A673 (cell line): ENCODE results near the gene CACNB1.

Experiments used
- EZH2 ChIP-seq: fragments of 200-600 bp; sonication (generic); IDR thresholded peaks from 2 replicates; pipeline ENCODE4 v1.6.1; 2017; ENCODE audit warnings: borderline replicate concordance, low read depth, mild to moderate bottlenecking, mixed read lengths, antibody characterized with exemption, low read length; ENCODE audit not compliant: poor library complexity, severe bottlenecking
- TF ChIP-seq, protein P1 (sequence below): fragments of 300-800, 200-600 bp; sonication (generic); conservative IDR thresholded peaks from 2 replicates; pipeline ENCODE4 v1.5.1; 2017; ENCODE audit warnings: low read depth, mild to moderate bottlenecking, antibody characterized with exemption, low read length, moderate library complexity, mixed read lengths

DNA sequence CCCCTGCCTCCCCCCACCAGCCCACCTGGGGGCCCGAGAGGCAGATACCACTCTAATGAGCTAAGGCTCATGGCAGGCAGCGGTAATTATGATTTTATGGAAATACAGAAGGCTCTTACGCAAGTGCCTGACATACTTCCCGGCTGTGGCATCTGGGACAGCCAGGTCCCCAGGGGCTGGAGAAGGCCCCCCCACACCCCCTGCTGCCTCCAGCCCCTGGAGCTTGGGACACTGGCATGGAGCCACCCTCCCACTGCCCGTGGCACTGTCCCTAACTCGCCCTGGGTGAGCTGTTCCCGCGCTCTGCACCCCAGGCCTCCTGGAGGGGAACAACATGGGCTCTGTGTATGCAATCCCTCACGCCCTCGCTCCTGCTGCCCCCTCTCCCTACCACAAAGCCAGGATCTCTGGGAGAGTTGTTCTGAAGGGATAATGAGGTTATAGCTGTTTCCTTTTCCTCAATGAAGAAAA is 33.7 kb upstream of the CACNB1 start:
- TF ChIP-seq, protein P1, sequence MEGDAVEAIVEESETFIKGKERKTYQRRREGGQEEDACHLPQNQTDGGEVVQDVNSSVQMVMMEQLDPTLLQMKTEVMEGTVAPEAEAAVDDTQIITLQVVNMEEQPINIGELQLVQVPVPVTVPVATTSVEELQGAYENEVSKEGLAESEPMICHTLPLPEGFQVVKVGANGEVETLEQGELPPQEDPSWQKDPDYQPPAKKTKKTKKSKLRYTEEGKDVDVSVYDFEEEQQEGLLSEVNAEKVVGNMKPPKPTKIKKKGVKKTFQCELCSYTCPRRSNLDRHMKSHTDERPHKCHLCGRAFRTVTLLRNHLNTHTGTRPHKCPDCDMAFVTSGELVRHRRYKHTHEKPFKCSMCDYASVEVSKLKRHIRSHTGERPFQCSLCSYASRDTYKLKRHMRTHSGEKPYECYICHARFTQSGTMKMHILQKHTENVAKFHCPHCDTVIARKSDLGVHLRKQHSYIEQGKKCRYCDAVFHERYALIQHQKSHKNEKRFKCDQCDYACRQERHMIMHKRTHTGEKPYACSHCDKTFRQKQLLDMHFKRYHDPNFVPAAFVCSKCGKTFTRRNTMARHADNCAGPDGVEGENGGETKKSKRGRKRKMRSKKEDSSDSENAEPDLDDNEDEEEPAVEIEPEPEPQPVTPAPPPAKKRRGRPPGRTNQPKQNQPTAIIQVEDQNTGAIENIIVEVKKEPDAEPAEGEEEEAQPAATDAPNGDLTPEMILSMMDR, result no peak
- no peak for TF ChIP-seq EZH2
